Stimulated activated CD4-positive, alpha-beta T cell treated with anti-CD3 and anti-CD28 coated beads, Interleukin-2, amount 100 ng/mL, for 24 hours (primary cell): ENCODE data around the gene TESMIN.

Source experiments
- DNase-seq, 2 donors: peaks; one replicate each; pipeline ENCODE4 v3.0.0-alpha.2; 2020

TESMIN gene

DNA sequence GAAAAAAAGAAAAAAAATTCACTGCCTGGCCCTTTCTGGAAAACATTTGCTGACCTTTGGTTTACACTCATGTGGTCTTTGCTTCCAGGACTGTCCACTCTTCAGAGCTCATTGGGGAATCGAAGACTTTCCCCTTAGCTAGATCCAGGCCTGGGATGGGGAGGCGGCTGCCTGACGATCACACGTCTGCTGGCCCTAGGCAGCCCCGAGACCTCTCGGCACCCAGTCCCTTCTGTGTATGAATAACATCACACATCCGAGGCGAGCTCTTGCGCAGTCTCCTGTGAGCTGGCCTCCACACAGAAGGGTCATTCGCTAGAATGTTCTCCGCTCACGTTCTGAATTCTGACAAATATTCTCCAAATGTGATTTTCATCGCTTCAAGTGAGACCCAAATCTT is 92.7 kb downstream of the TESMIN start:
- DNase-seq: no peak

DNA sequence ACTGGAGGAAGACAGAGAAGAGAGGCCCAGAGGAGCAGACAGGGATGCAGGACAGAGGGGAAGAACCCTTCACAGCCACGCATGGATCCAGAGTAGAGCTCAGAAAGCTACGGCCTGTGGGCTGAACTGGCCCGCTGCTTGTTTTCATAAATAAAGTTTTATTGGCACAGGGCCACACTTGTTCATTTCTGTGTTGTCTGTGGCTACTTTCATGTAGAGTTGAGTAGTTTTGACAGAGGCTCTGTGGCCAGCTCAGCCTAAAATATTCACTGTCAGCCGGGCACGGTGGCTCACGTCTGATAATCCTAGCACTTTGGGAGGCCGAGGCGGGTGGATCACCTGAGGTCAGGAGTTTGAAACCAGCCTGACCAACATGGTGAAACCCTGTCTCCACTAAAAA is 93.2 kb downstream of the TESMIN start:
- DNase-seq: no peak
